Fibroblast of skin of right biceps (primary cell): Measurements from ENCODE around the gene GARNL3.

Source experiments
- DNase-seq: peaks from one replicate; pipeline ENCODE4 v3.0.0-alpha.2; 2013

Gene GARNL3

GRCh38 chr9:127411122-127411521 is 146.5 kb downstream of the GARNL3 start:
- DNase-seq, result no peak

DNA sequence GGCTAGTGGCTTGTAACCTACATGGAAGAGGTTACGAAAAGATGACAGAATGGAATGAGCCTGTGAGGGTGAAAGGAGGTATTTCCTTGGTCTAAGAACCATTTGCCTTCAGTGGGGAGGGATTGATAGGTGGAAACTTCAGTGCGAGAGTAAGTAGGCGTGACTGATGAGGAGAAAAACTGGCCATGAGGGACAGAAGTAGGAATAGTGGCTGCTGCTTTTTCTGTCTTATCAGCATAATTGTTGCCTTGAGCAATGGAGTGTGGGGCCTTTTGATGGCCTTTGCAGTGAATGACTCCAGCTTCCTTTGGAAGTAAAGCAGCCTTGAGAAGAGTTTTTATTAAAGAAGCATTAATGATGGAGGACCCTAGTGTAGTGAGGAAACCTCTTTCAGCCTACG is 150.6 kb downstream of the GARNL3 start:
- no peak for DNase-seq

DNA sequence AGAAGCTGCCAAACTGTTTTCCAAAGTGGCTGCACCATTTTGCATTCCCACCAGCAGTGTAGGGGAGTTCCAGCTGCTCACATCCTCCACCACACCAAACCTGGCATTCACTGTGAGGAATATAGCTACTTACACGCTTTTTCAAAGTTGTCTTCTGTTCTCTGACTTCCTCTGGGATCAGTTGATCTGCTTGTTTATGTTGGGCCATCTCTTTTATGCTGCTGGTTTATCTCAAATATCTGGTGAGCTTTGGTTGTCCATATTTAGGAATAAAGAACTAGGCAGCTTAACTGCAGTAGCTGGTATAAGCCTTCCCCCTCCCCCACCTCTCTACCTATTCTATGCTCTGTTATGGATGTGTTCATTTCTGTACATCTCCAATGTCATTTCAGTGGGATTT is 151.1 kb downstream of the GARNL3 start:
- DNase-seq, result no peak

GRCh38 chr9:127417131-127418036 is 152.8 kb downstream of the GARNL3 start:
- peak; percentile 42 for DNase-seq

DNA sequence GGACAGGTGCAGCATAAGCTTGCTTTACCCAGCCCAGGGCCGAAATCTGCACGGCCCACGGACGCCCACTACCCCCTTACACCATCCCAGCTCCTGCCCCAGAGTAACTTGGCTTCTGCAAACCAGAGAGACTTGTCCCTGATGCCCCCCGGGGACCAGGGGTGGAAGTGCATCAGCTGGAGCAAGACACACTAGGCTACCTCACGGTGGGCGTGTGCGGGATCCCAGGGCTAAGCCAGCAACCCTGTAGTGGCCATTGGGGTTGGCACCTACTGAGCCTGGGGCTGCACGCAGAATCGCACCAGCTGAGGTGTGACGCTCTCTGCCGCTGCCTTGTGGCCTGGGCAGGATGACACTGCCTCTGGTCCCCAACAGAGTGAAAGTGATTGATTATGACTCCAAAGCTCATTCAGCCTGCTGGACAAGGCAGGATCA is 153.5 kb downstream of the GARNL3 start:
- DNase-seq, result peak; percentile 19

DNA sequence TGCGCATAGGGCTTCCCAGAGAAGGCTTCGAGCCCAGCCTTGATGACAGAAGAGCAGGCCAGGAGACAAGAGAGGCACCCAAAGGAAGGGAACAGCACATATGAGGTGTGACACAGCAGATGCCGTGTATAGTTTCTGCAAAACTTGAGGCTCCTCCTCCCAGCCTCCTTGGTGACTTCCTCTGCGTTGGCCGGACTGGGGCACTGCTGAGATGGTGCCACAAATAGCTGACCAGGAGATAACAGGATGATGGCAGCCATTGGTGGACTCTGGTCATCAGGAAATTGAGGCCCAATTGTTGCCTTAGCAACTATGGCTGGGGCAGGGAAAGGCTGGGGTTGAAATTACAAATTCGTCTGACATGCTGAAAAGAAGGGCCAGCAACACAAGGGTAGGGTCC is 154.8 kb downstream of the GARNL3 start:
- DNase-seq, result no peak

- no peak for DNase-seq
Measured at GRCh38 chr9:127421057-127421456, 156.5 kb downstream of the GARNL3 start.

DNA sequence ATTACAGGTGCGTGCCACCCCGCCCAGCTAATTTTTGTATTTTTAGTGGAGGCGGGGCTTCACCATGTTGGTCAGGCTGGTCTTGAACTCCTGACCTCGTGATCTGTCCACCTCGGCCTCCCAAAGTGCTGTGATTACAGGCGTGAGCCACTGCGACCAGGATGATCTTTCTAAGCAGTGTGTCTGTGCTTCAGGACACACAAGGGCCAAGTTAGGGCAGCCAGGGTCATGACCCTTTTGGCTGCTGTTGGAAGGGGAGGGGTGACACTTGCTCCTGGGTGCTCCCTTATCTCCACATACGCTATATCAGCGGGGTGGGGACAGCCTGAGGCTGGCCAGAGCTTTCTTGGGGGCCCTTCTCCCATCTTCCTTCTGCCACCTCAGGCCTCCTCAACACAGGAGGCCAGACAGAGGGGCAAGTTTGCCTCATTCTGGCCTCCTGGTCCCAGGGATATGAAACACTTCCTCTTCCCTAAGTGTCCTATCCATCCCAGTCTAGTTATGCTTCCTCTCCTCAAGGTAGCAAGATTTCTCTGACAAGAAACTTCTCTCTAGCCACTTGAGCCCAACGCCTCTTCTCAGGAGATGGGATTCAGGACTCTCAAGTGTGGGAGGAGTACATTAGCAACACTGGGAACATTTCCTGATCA is 157.7 kb downstream of the GARNL3 start:
- DNase-seq, result no peak

DNA sequence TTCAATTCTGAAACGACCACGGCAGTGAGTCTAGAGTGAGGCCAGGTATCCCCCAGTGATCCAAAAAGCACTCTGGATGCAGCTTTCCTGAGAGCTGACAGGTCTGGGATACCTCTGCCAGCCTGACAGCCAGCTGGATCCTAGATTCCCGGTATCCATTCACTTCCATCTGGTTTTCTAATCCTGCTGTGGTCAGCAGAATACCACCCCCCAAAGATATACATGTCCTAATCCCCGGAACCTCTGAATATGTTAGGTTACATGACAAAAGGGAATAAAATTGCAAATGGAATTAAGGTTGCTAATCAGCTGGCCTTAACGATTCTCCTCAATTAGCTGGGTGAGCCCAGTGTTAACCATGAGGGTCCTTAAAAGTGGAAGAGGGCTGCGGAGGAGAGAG is 158.2 kb downstream of the GARNL3 start:
- DNase-seq, result no peak

- DNase-seq, result no peak
Measured at GRCh38 chr9:127423476-127423933, 158.9 kb downstream of the GARNL3 start.

DNA sequence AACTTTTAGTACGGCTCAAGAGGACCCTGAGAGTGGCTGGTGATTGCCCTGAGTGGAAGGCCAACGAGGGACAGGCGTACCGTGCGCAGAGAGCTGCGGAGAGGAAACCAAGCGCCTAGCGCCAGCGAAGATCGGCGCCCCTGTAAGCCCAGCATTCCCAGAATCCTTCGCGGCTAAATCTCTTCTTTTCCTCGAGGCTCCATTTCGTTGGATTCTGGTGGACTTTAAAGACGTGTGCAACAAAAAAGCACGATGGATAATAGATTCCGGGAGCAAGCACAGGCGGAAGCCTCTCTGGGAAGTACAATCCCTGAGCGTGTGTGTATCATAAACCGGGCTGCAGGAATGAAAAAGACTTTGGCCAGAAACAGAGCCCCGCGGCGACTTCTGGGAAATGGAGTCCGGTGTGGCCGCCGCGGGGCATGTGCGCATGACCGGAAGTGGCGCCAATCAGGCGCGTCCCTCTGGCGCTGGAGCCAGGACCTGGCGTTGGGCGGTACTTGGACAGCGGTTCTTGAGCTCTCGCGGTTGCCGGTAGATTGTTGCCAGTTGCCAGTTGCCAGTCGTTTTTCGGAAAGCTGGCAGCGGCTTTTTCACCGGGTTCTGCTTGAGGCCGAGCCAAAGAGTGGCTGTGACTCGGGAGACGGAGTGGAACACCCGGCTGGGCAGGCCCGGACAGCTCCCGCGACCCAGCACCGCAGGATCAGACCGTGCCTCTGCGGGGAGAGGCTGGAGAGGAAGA is 159.5 kb downstream of the GARNL3 start, which contains the start of gene ZNF79:
ZNF79 (plus strand) TSS at position 449 of the 742 bp plus-strand sequence. CDS start 406 bp downstream, outside the sequence.
- DNase-seq, result peak; percentile 88

DNA sequence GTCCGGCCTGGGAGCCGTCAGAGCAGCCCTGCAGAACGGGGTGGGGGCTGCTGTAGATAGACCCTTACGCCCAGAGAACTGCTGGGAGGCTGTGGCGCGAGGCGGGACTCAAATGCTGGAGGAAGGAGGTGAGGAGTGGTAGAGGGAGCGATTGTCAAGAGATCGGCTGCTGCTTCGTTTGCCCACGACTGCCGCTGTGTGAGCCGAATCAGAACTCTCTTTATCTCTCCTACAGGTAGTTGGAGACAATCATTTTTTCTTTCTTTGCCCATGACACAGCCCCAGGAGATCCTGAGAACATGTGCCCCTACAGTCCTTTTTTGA is 160.1 kb downstream of the GARNL3 start:
- DNase-seq, result no peak

DNA sequence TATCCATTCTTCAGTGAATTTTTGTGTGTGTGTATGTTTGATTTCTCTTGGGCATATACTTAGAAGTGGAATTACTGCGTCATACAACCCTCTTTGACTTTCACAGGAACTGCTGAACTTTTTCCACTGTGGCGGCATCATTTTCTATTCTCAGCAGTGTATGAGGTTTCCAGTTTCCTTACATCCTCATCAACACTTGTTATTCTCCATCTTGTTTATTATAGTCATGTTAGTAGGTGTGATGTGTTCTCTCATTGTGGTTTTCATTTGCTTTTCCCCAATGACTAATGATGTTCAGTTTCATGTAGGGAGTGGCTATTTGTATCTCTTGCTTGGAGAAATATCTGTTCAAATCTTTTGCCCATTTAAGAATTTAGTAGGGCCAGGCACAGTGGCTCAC is 162.2 kb downstream of the GARNL3 start:
- no peak for DNase-seq

DNA sequence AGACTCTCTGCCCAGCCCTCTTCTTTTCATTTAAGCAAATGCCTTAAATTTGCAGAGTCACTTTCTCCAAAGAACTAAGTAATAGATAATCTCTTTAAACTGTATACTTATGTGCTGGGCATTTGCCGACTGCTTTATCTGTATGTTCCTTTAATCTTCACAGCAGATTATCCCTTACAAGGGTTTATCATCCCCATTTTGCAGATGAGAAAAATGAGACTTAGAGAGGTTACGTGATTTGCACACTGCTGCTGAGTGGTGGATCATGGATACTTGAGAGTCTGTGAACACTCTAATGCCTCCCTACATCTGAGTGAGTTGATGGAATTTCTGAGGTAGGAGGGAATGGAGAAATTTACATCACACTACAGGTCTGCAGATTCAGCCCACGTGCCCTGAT is 163.8 kb downstream of the GARNL3 start:
- no peak for DNase-seq

DNA sequence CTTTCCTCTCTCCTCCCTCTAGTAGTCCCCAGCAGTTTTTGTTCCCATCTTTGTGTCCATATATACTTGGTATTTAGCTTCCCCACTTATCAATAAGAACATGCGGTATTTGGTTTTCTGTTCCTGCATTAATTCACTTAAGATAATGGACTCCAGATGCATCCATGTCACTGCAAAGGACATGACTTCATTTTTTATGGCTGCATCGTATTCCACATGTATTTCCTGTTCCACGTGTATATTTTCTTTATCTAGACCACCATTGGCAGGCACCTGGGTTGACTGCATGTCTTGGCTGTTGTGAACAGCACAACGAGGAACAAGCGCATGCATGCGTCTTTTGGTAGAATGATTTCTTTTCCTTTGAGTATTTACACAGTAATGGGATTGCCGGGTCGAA is 165.8 kb downstream of the GARNL3 start:
- DNase-seq, result no peak

DNA sequence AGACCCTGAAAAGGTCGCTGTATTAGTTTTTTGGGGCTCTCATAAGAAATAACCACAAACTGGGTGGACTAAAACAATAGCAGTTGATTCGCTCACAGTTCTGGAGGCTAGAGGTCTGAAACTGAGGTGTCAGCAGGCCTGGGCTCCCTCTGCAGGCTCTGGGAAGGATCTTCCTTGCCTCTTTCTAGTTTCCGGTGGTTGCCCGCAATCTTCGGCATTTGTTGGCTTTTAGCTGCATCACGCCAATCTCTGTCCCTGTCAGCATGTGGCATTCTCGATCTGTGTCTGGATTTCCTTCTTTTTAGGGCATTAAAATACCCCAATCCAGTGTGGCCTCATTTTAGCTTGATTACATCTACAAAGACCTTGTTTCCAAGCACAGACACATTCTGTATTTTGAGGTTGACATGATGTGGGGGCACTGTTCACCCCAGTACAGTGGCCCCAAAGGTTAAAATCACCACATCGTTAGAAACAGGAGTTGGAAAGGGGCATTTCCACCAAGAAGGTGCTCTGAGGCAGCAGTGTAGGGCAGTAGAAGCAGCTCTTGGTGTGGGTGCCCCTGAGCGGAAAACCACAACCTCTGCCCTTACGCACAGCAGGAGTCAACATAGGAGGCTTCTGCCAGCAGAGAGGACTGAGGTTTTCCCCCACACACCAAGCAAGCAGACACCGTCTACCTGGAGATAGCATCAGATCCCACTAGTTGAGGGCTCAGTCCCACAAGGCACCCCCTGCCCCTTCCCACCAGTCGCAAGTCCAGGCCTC is 173.1 kb downstream of the GARNL3 start:
- DNase-seq, result no peak

DNA sequence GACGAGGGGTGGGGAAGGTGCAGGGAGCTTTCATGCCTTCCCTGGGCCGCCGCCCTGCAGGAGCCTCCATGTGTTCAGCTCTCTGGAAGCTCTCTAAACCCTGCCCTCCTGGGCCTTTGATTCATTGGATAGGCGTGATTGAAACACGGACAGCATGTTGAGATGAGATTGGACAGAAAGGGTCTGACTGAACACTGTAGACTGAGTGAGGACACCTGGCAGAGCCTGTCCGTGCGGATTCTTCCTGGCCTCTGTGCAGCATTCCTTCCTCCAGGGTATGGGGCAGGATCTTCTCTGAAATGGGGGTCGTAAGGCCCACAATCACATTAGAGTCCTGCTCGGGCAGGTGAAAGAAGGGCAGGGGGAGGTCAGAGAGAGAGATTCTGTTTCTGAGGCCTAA is 173.8 kb downstream of the GARNL3 start:
- no peak for DNase-seq
